IMR-90 (cell line): ENCODE data around the gene CLEC11A. TPM values are rescaled to one million over a fixed set of nuclear protein-coding genes. Genes with fewer than 3 reads are reported as not detected.

ENCODE experiments used
- ATAC-seq: fragments of 200-7000 bp; cut with Tn5 transposase; 2 replicates; pipeline ENCODE4 v1.9.1; 2020; ENCODE audit warnings: low read depth, mild to moderate bottlenecking, moderate library complexity
- BruUV-seq: library from RNA; stranded (reverse); fragments of 400-500 nt; replicated peaks from 2 replicates; lab custom pipeline; 2021; lab: Mats Ljungman, UMichigan
- CTCF ChIA-PET: fragments of 300-600 bp; formaldehyde crosslinking; extraction: SDS; loops from one replicate; lab custom pipeline; 2021; ENCODE audit warnings: antibody characterized with exemption; lab: Yijun Ruan, JAX
- POLR2A ChIA-PET: fragments of 300-600 bp; sonication (Branson Sonifier 250); formaldehyde crosslinking; loops from one replicate; lab custom pipeline; 2022; ENCODE audit warnings: antibody characterized with exemption; ENCODE audit not compliant: unreplicated experiment; lab: Charles Lee
- DNase-seq: peaks from one replicate; pipeline ENCODE4 v3.0.0; 2013
- H2AFZ ChIP-seq: replicated peaks from 2 replicates; pipeline ENCODE3; 2013; ENCODE audit warnings: low read length, mild to moderate bottlenecking; ENCODE audit not compliant: poor library complexity
- H2AK5ac ChIP-seq: 2 replicates; pipeline ENCODE4 v1.6.1; 2013; ENCODE audit warnings: low read depth, low read length, inconsistent platforms
- H2AK9ac ChIP-seq: replicated peaks from 2 replicates; pipeline ENCODE3; 2013; ENCODE audit warnings: mild to moderate bottlenecking, low read depth, low read length, moderate library complexity; ENCODE audit not compliant: poor library complexity
- H2BK120ac ChIP-seq: 2 replicates; pipeline ENCODE4 v1.6.1; 2013; ENCODE audit warnings: low read depth, low read length, inconsistent platforms
- H2BK15ac ChIP-seq: 3 replicates; pipeline ENCODE4 v1.6.1; 2013; ENCODE audit warnings: low read depth, low read length, inconsistent platforms
- H2BK20ac ChIP-seq: 2 replicates; pipeline ENCODE4 v1.6.1; 2013; ENCODE audit warnings: low read depth, mild to moderate bottlenecking, inconsistent platforms, low read length, moderate library complexity
- H2BK5ac ChIP-seq: 2 replicates; pipeline ENCODE4 v1.6.1; 2013; ENCODE audit warnings: mild to moderate bottlenecking, low read depth, low read length, inconsistent platforms; ENCODE audit not compliant: poor library complexity, severe bottlenecking
- H3K14ac ChIP-seq: replicated peaks from 2 replicates; pipeline ENCODE4 v1.6.1; 2013; ENCODE audit warnings: low read depth, low read length, inconsistent platforms
- H3K18ac ChIP-seq: 2 replicates; pipeline ENCODE4 v1.6.1; 2013; ENCODE audit warnings: low read depth, low read length, control low read depth
- H3K23ac ChIP-seq: 2 replicates; pipeline ENCODE4 v1.6.1; 2013; ENCODE audit warnings: low read depth, low read length, inconsistent platforms
- H3K27ac ChIP-seq: 2 replicates; pipeline ENCODE4 v1.5.1; 2013; ENCODE audit warnings: mild to moderate bottlenecking, control low read depth, low read length; ENCODE audit not compliant: insufficient read depth
- H3K27me3 ChIP-seq: 2 replicates; pipeline ENCODE4 v1.6.1; 2013; ENCODE audit warnings: low read length; ENCODE audit not compliant: control insufficient read depth, insufficient read depth
- H3K36me3 ChIP-seq: 2 replicates; pipeline ENCODE4 v1.6.1; 2013; ENCODE audit warnings: low read length, mixed read lengths; ENCODE audit not compliant: control insufficient read depth, insufficient read depth
- H3K4ac ChIP-seq: 2 replicates; pipeline ENCODE4 v1.6.1; 2013; ENCODE audit warnings: low read depth, low read length, inconsistent platforms
- H3K4me1 ChIP-seq: 2 replicates; pipeline ENCODE4 v1.6.1; 2013; ENCODE audit warnings: low read length, mixed read lengths; ENCODE audit not compliant: control insufficient read depth, insufficient read depth
- H3K4me2 ChIP-seq: 2 replicates; pipeline ENCODE4 v1.6.1; 2013; ENCODE audit warnings: low read depth, mild to moderate bottlenecking, control low read depth, low read length, moderate library complexity
- H3K4me3 ChIP-seq: 2 replicates; pipeline ENCODE4 v1.5.1; 2013; ENCODE audit warnings: low read depth, mild to moderate bottlenecking, control low read depth, low read length, moderate library complexity; ENCODE audit not compliant: insufficient read depth
- H3K56ac ChIP-seq: 2 replicates; pipeline ENCODE4 v1.6.1; 2013; ENCODE audit warnings: low read length, inconsistent platforms; ENCODE audit not compliant: insufficient read depth; ENCODE audit errors: extremely low read depth
- H3K79me1 ChIP-seq, 2 experiments: 2 replicates each; pipeline ENCODE4 v1.6.1; 2013; ENCODE audit warnings: low read length in 2 of 2, inconsistent platforms in 1 of 2, low read depth in 1 of 2
- H3K9ac ChIP-seq: 2 replicates; pipeline ENCODE4 v1.6.1; 2013; ENCODE audit warnings: low read depth, low read length, control low read depth
- H3K9me1 ChIP-seq: 2 replicates; pipeline ENCODE4 v1.6.1; 2013; ENCODE audit warnings: low read length, inconsistent platforms; ENCODE audit not compliant: insufficient read depth
- H3K9me3 ChIP-seq: 2 replicates; pipeline ENCODE4 v1.6.1; 2013; ENCODE audit warnings: low read length; ENCODE audit not compliant: control insufficient read depth, insufficient read depth
- H4K20me1 ChIP-seq: 2 replicates; pipeline ENCODE4 v1.6.1; 2013; ENCODE audit warnings: low read length, inconsistent platforms; ENCODE audit not compliant: insufficient read depth
- H4K5ac ChIP-seq: 2 replicates; pipeline ENCODE4 v1.6.1; 2013; ENCODE audit warnings: mild to moderate bottlenecking, low read depth, low read length, control low read depth
- H4K8ac ChIP-seq, 2 experiments: 2 replicates each; pipeline ENCODE4 v1.6.1; 2013; ENCODE audit warnings: low read depth in 2 of 2, low read length in 2 of 2, control low read depth in 1 of 2, inconsistent platforms in 1 of 2
- H4K91ac ChIP-seq: 2 replicates; pipeline ENCODE4 v1.6.1; 2013; ENCODE audit warnings: low read depth, low read length, inconsistent platforms; ENCODE audit not compliant: insufficient read depth
- BHLHE40 ChIP-seq: fragments of 150-350 bp; IDR thresholded peaks from 2 replicates; pipeline ENCODE4 v1.6.1; 2016; ENCODE audit warnings: mild to moderate bottlenecking, low read depth, low read length
- CEBPB ChIP-seq: IDR thresholded peaks from 2 replicates; pipeline ENCODE4 v1.6.1; 2012; ENCODE audit warnings: low read depth, low read length, improper control_type of control experiment
- CHD1 ChIP-seq: IDR thresholded peaks from 2 replicates; pipeline ENCODE4 v1.6.1; 2012; ENCODE audit warnings: low read depth, low read length, improper control_type of control experiment
- CTCF ChIP-seq: conservative IDR thresholded peaks from 2 replicates; pipeline ENCODE4 v1.5.1; 2012; ENCODE audit warnings: mild to moderate bottlenecking, low read depth, low read length, improper control_type of control experiment
- FOS ChIP-seq: fragments of 150-350 bp; IDR thresholded peaks from 2 replicates; pipeline ENCODE4 v1.6.1; 2016; ENCODE audit warnings: low read depth, low read length
- MAFK ChIP-seq: IDR thresholded peaks from 2 replicates; pipeline ENCODE4 v1.6.1; 2012; ENCODE audit warnings: low read depth, low read length, improper control_type of control experiment
- MAZ ChIP-seq: IDR thresholded peaks from 2 replicates; pipeline ENCODE4 v1.6.1; 2012; ENCODE audit warnings: low read depth, mild to moderate bottlenecking, low read length, improper control_type of control experiment, moderate library complexity, borderline replicate concordance
- MXI1 ChIP-seq: IDR thresholded peaks from 2 replicates; pipeline ENCODE4 v1.6.1; 2012; ENCODE audit warnings: low read depth, mild to moderate bottlenecking, low read length, moderate library complexity, borderline replicate concordance
- NFE2L2 ChIP-seq: fragments of 150-350 bp; IDR thresholded peaks from 2 replicates; pipeline ENCODE4 v1.6.1; 2016; ENCODE audit warnings: low read depth, mild to moderate bottlenecking, low read length
- POLR2A ChIP-seq: IDR thresholded peaks from 2 replicates; pipeline ENCODE4 v1.6.1; 2012; ENCODE audit warnings: mild to moderate bottlenecking, low read depth, low read length
- RAD21 ChIP-seq: IDR thresholded peaks from 2 replicates; pipeline ENCODE4 v1.6.1; 2012; ENCODE audit warnings: low read length, improper control_type of control experiment
- RCOR1 ChIP-seq: IDR thresholded peaks from 2 replicates; pipeline ENCODE4 v1.6.1; 2012; ENCODE audit warnings: mild to moderate bottlenecking, low read length, improper control_type of control experiment; ENCODE audit not compliant: insufficient replicate concordance
- RFX5 ChIP-seq: IDR thresholded peaks from 2 replicates; pipeline ENCODE4 v1.8.0; 2012; ENCODE audit warnings: low read depth, mild to moderate bottlenecking, low read length, moderate library complexity
- SMC3 ChIP-seq: fragments of 150-350 bp; IDR thresholded peaks from 2 replicates; pipeline ENCODE4 v1.6.1; 2016; ENCODE audit warnings: low read depth, mild to moderate bottlenecking, antibody characterized with exemption, low read length, moderate library complexity
- WGBS, 2 experiments: methylation state at CpG; one replicate each; pipeline versions ENCODE4 v1.1.5 to v1.1.7; 2013; ENCODE audit warnings: missing lambda C conversion rate in 2 of 2; ENCODE audit not compliant: insufficient read length in 1 of 2; ENCODE audit errors: extremely low coverage in 2 of 2; 5-methylcytosine and 5-hydroxymethylcytosine counted together
- dilution Hi-C: fragments of 300-500 bp; cut with HindIII; formaldehyde crosslinking; loops from one replicate; pipeline ENCODE4 v1.14.3; 2018; ENCODE audit warnings: low sequenced_read_pairs; ENCODE audit not compliant: unreplicated experiment
- in situ Hi-C: fragments of 300-500 bp; cut with MboI; formaldehyde crosslinking; loops from 3 replicates; pipeline ENCODE4 v1.14.3; 2019; ENCODE audit warnings: low sequenced_read_pairs, inconsistent platforms, mixed read lengths
- intact Hi-C: fragments of 100-400 bp; cut with micrococcal nuclease; formaldehyde crosslinking; loops from 2 replicates; pipeline ENCODE4 v1.10.0; 2022
- polyA plus RNA-seq, 3 experiments: library from polyadenylated mRNA; depleted of rRNA; stranded (reverse); fragments of >200 nt; gene quantifications; 2 replicates each; pipeline ENCODE4 v1.2.3, GENCODE V29; 2012; ENCODE audit warnings: low replicate concordance in 1 of 3
- total RNA-seq: library from RNA; depleted of rRNA; stranded (reverse); fragments of >200 nt; gene quantifications from 2 replicates; pipeline ENCODE4 v1.2.3, GENCODE V29; 2012
- TF ChIP-seq, protein P1 (sequence below): fragments of 150-350 bp; IDR thresholded peaks from 2 replicates; pipeline ENCODE4 v1.6.1; 2017; ENCODE audit warnings: mild to moderate bottlenecking, antibody characterized with exemption, low read length, low read depth
- TF ChIP-seq, protein P2 (sequence below): fragments of 150-350 bp; IDR thresholded peaks from 2 replicates; pipeline ENCODE4 v1.6.1; 2016; ENCODE audit warnings: low read depth, mild to moderate bottlenecking, low read length, moderate library complexity, borderline replicate concordance

Gene CLEC11A
- total and polyA plus RNA-seq, 2 of the 4 experiments (the other 2 are of a cell fraction): 17.0 to 152 TPM

DNA sequence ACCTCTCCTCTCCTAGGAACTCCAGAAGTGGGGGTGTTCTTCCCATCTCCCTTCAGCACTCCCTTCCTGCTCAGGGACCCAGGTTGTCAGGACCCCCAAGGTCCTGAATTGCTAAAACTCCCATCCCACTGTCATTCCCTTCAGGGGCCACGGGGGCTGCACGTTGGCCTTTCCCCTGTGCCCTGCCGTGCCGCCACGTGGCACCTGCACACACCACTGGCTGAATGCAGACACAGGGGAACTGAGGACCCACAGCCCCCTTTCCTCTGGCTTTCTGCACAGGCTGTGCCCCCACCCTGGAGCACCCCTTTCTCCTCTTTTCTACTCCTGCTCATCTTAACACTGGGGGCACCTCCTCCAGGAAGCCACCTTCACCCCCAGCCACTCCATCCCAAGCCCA, 12.6 kb upstream of the CLEC11A start:
- BruUV-seq: no TSS peak
- H3K4me1 ChIP-seq: no peaks in the 10 kb centered on the region
- no CpG with 5 or more reads among the region's 5 CpGs for WGBS, 2 experiments

More for the DNA sequence above, 12.6 kb upstream of the CLEC11A start:
- Histone ChIP-seq H3K9me3 (no peaks in the 10 kb centered on the region), H3K36me3 (peaks cover 4% of the 10 kb centered on the region), H2BK15ac (no peak overlapping the region), H4K5ac (no peak overlapping the region), H3K27me3 (no peaks in the 10 kb centered on the region), H3K56ac (no peak overlapping the region), H2AFZ (no peak overlapping the region), H2BK120ac (no peak overlapping the region), H2AK9ac (no peak overlapping the region), H4K8ac (no peak overlapping the region), H3K23ac (no peak overlapping the region), H3K4me3 (no peak overlapping the region), H3K9ac (no peak overlapping the region), H3K14ac (no peak overlapping the region), H3K4me2 (no peak overlapping the region), H4K91ac (no peak overlapping the region), H3K18ac (no peak overlapping the region), H3K9me1 (no peaks in the 10 kb centered on the region), H2BK5ac (no peak overlapping the region), H3K79me1 (no peaks in the 10 kb centered on the region), H4K20me1 (no peaks in the 10 kb centered on the region), H3K4ac (no peak overlapping the region), H3K27ac (no peak overlapping the region), H2BK20ac (no peak overlapping the region), H2AK5ac (no peak overlapping the region)
- dilution Hi-C loops (no loop called here), in situ Hi-C loops (no loop called here), intact Hi-C loops (no loop called here)
- POLR2A ChIA-PET: no interaction called here
- DNase-seq (no peak), ATAC-seq (no peak)
- TF ChIP-seq, protein P1, sequence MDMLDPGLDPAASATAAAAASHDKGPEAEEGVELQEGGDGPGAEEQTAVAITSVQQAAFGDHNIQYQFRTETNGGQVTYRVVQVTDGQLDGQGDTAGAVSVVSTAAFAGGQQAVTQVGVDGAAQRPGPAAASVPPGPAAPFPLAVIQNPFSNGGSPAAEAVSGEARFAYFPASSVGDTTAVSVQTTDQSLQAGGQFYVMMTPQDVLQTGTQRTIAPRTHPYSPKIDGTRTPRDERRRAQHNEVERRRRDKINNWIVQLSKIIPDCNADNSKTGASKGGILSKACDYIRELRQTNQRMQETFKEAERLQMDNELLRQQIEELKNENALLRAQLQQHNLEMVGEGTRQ: no peak
- TF ChIP-seq FOS (no peak), RCOR1 (no peak), MAZ (no peak), CEBPB (no peak), MXI1 (no peak), CHD1 (no peak), MAFK (no peak), NFE2L2 (no peak), SMC3 (no peak), RAD21 (no peak), CTCF (no peak), POLR2A (no peak), RFX5 (no peak), BHLHE40 (no peak)
- TF ChIP-seq, protein P2, sequence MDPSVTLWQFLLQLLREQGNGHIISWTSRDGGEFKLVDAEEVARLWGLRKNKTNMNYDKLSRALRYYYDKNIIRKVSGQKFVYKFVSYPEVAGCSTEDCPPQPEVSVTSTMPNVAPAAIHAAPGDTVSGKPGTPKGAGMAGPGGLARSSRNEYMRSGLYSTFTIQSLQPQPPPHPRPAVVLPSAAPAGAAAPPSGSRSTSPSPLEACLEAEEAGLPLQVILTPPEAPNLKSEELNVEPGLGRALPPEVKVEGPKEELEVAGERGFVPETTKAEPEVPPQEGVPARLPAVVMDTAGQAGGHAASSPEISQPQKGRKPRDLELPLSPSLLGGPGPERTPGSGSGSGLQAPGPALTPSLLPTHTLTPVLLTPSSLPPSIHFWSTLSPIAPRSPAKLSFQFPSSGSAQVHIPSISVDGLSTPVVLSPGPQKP: no peak
- CTCF ChIA-PET: no interaction called here
